H1 (cell line): ENCODE measurements around the gene MPND. TPM values are rescaled to one million over a fixed set of nuclear protein-coding genes. Genes with fewer than 3 reads are reported as not detected.

Experiments
- CTCF ChIA-PET: fragments of 300-600 bp; sonication (Branson Sonifier 250); formaldehyde crosslinking; loops from one replicate; lab custom pipeline; 2021; ENCODE audit not compliant: partially characterized antibody; lab: Charles Lee
- POLR2A ChIA-PET: fragments of 300-600 bp; sonication (Branson Sonifier 250); formaldehyde crosslinking; loops from one replicate; lab custom pipeline; 2021; ENCODE audit warnings: inconsistent platforms; ENCODE audit not compliant: partially characterized antibody; lab: Charles Lee
- DNase-seq, 2 experiments: peaks; one replicate each; pipeline versions ENCODE4 v3.0.0 to v3.0.0-alpha.2; 2010 to 2022; ENCODE audit warnings: low spot score in 2 of 2, low read depth in 1 of 2, mixed read lengths in 1 of 2
- FAIRE-seq: peaks from 2 replicates; lab custom pipeline; 2011; peaks lifted over from hg19 to GRCh38; lab: Jason Lieb, UNC
- H2AFZ ChIP-seq: 2 replicates; pipeline ENCODE4 v1.8.1; 2012; ENCODE audit warnings: low read length, inconsistent platforms
- H2AK5ac ChIP-seq: 2 replicates; pipeline ENCODE4 v1.6.1; 2013; ENCODE audit warnings: low read depth, low read length
- H2BK120ac ChIP-seq: replicated peaks from 2 replicates; pipeline ENCODE3; 2013; ENCODE audit warnings: low read depth, low read length, inconsistent platforms
- H2BK12ac ChIP-seq: 2 replicates; pipeline ENCODE4 v1.6.1; 2013; ENCODE audit warnings: low read depth, low read length
- H2BK15ac ChIP-seq: 2 replicates; pipeline ENCODE4 v1.6.1; 2013; ENCODE audit warnings: low read length
- H2BK20ac ChIP-seq: 2 replicates; pipeline ENCODE4 v1.6.1; 2013; ENCODE audit warnings: low read length
- H2BK5ac ChIP-seq: 2 replicates; pipeline ENCODE4 v1.6.1; 2013; ENCODE audit warnings: low read depth, low read length
- H3K14ac ChIP-seq: 2 replicates; pipeline ENCODE4 v1.6.1; 2013; ENCODE audit warnings: inconsistent platforms; ENCODE audit not compliant: insufficient read length
- H3K18ac ChIP-seq: 2 replicates; pipeline ENCODE4 v1.6.1; 2013; ENCODE audit warnings: low read length; ENCODE audit errors: extremely low read depth
- H3K23ac ChIP-seq: 2 replicates; pipeline ENCODE4 v1.6.1; 2013; ENCODE audit warnings: inconsistent platforms; ENCODE audit not compliant: insufficient read length
- H3K23me2 ChIP-seq: 2 replicates; pipeline ENCODE4 v1.6.1; 2013; ENCODE audit warnings: low read depth, low read length
- H3K27ac ChIP-seq: 2 replicates; pipeline ENCODE4 v1.6.1; 2011; ENCODE audit warnings: low read depth, low read length, inconsistent platforms
- H3K27me3 ChIP-seq, 4 experiments: replicated peaks in 1 of 4; 1 replicate in 1 of 4; 2 replicates in 3 of 4; pipeline versions ENCODE4 v1.6.1 to v1.8.1; 2011 to 2013; ENCODE audit warnings: low read length in 3 of 4, mild to moderate bottlenecking in 3 of 4, inconsistent platforms in 2 of 4, mixed read lengths in 2 of 4, moderate library complexity in 1 of 4; ENCODE audit not compliant: control insufficient read depth in 3 of 4, insufficient read depth in 3 of 4; ENCODE audit errors: extremely low read depth in 1 of 4
- H3K36me3 ChIP-seq, 4 experiments: 2 replicates each; pipeline versions ENCODE4 v1.6.1 to v1.8.1; 2011 to 2013; ENCODE audit warnings: mild to moderate bottlenecking in 4 of 4, low read length in 3 of 4, moderate library complexity in 2 of 4, control low read depth in 1 of 4, inconsistent platforms in 1 of 4; ENCODE audit not compliant: insufficient read depth in 4 of 4, control insufficient read depth in 2 of 4
- H3K4ac ChIP-seq: replicated peaks from 2 replicates; pipeline ENCODE3; 2013; ENCODE audit warnings: low read length, low read depth, mixed read lengths, inconsistent platforms; ENCODE audit not compliant: insufficient read length
- H3K4me1 ChIP-seq, 4 experiments: replicated peaks in 1 of 4; 1 replicate in 1 of 4; 2 replicates in 3 of 4; pipeline versions ENCODE4 v1.6.1 to v1.8.1; 2011 to 2013; ENCODE audit warnings: low read length in 3 of 4, inconsistent platforms in 2 of 4, mixed read lengths in 1 of 4; ENCODE audit not compliant: insufficient read depth in 4 of 4, control insufficient read depth in 3 of 4
- H3K4me2 ChIP-seq, 2 experiments: 2 replicates each; pipeline versions ENCODE4 v1.6.1 to v1.8.1; 2011 to 2013; ENCODE audit warnings: low read depth in 2 of 2, low read length in 2 of 2, control low read depth in 1 of 2, inconsistent platforms in 1 of 2, mild to moderate bottlenecking in 1 of 2; ENCODE audit not compliant: insufficient read depth in 1 of 2
- H3K4me3 ChIP-seq, 4 experiments: fragments of 200-600, 300-600 bp in 1 of 4; sonication (generic), shearing (Covaris generic), sonication (Bioruptor Twin) in 1 of 4; 2 replicates each; pipeline versions ENCODE4 v1.5.1 to v1.8.1; 2011 to 2016; ENCODE audit warnings: low read length in 4 of 4, low read depth in 3 of 4, control low read depth in 2 of 4, inconsistent platforms in 2 of 4, mild to moderate bottlenecking in 2 of 4, mixed read lengths in 1 of 4, moderate library complexity in 1 of 4; ENCODE audit not compliant: insufficient read depth in 2 of 4; ENCODE audit errors: extremely low read depth in 1 of 4
- H3K56ac ChIP-seq: replicated peaks from 2 replicates; pipeline ENCODE3; 2013; ENCODE audit warnings: low read depth, mild to moderate bottlenecking, mixed read lengths, low read length, inconsistent platforms; ENCODE audit not compliant: insufficient read length
- H3K79me1 ChIP-seq: 2 replicates; pipeline ENCODE4 v1.6.1; 2013; ENCODE audit warnings: low read depth, low read length, control low read depth
- H3K79me2 ChIP-seq, 2 experiments: 2 replicates each; pipeline versions ENCODE4 v1.6.1 to v1.8.1; 2012 to 2013; ENCODE audit warnings: low read length in 2 of 2, mild to moderate bottlenecking in 2 of 2, inconsistent platforms in 1 of 2; ENCODE audit not compliant: insufficient read depth in 2 of 2, control insufficient read depth in 1 of 2
- H3K9ac ChIP-seq, 4 experiments: replicated peaks in 1 of 4; 1 replicate in 1 of 4; 2 replicates in 3 of 4; pipeline versions ENCODE4 v1.6.1 to v1.8.1; 2011 to 2013; ENCODE audit warnings: low read depth in 3 of 4, low read length in 3 of 4, control low read depth in 2 of 4, mild to moderate bottlenecking in 2 of 4, moderate library complexity in 2 of 4, inconsistent platforms in 1 of 4; ENCODE audit errors: extremely low read depth in 1 of 4
- H3K9me3 ChIP-seq, 2 experiments: 2 replicates each; pipeline versions ENCODE4 v1.6.1 to v1.8.1; 2012 to 2013; ENCODE audit warnings: mild to moderate bottlenecking in 2 of 2, moderate library complexity in 2 of 2, control low read depth in 1 of 2, inconsistent platforms in 1 of 2, low read depth in 1 of 2, low read length in 1 of 2, mixed read lengths in 1 of 2; ENCODE audit not compliant: insufficient read depth in 2 of 2
- H4K20me1 ChIP-seq, 2 experiments: replicated peaks in 1 of 2; 2 replicates each; pipeline versions ENCODE3 to v1.8.1; 2011 to 2013; ENCODE audit warnings: inconsistent platforms in 2 of 2, low read length in 2 of 2, mild to moderate bottlenecking in 1 of 2; ENCODE audit not compliant: insufficient read depth in 2 of 2, control insufficient read depth in 1 of 2
- H4K5ac ChIP-seq: 2 replicates; pipeline ENCODE4 v1.6.1; 2013; ENCODE audit warnings: low read length, low read depth, mixed read lengths, inconsistent platforms; ENCODE audit not compliant: insufficient read length
- H4K8ac ChIP-seq: 2 replicates; pipeline ENCODE4 v1.8.0; 2013; ENCODE audit warnings: mild to moderate bottlenecking, moderate library complexity, low read length, inconsistent platforms; ENCODE audit not compliant: insufficient read depth; ENCODE audit errors: extremely low read depth
- H4K91ac ChIP-seq: replicated peaks from 2 replicates; pipeline ENCODE3; 2013; ENCODE audit warnings: low read length, mixed read lengths, inconsistent platforms; ENCODE audit not compliant: insufficient read length
- CBX5 ChIP-seq: fragments of 300-800, 300-1000 bp; sonication (generic); IDR thresholded peaks from 2 replicates; pipeline ENCODE4 v1.7.1; 2016; ENCODE audit warnings: antibody characterized with exemption, low read length, low read depth
- CHD1 ChIP-seq: IDR thresholded peaks from 2 replicates; pipeline ENCODE4 v1.6.1; 2012; ENCODE audit warnings: low read depth, low read length, improper control_type of control experiment
- EZH2 ChIP-seq: fragments of 200-600 bp; sonication (generic); IDR thresholded peaks from 2 replicates; pipeline ENCODE4 v1.7.1; 2012; ENCODE audit warnings: low read depth, mild to moderate bottlenecking, moderate library complexity, low read length, inconsistent platforms; ENCODE audit not compliant: severe bottlenecking
- GABPA ChIP-seq: IDR thresholded peaks from 2 replicates; pipeline ENCODE4 v1.6.1; 2011; ENCODE audit warnings: mild to moderate bottlenecking, low read length, moderate library complexity, borderline replicate concordance; ENCODE audit not compliant: insufficient read depth
- GTF2F1 ChIP-seq: IDR thresholded peaks from 2 replicates; pipeline ENCODE4 v1.6.1; 2012; ENCODE audit warnings: low read depth, low read length, improper control_type of control experiment, borderline replicate concordance
- HDAC6 ChIP-seq: IDR thresholded peaks from one replicate; pipeline ENCODE4 v1.7.1; 2012; ENCODE audit warnings: low read depth, mild to moderate bottlenecking, inconsistent platforms, low read length, moderate library complexity
- JUND ChIP-seq: IDR thresholded peaks from 2 replicates; pipeline ENCODE4 v1.6.1; 2011; ENCODE audit warnings: mild to moderate bottlenecking, improper control_type of control experiment, low read length
- KDM4A ChIP-seq: IDR thresholded peaks from one replicate; pipeline ENCODE4 v1.7.1; 2012; ENCODE audit warnings: low read depth, mild to moderate bottlenecking, moderate library complexity, low read length, inconsistent platforms; ENCODE audit not compliant: severe bottlenecking
- NRF1 ChIP-seq: IDR thresholded peaks from 2 replicates; pipeline ENCODE4 v1.6.1; 2011; ENCODE audit warnings: mild to moderate bottlenecking, low read depth, low read length, improper control_type of control experiment
- POU5F1 ChIP-seq: IDR thresholded peaks from 2 replicates; pipeline ENCODE4 v1.6.1; 2011; ENCODE audit warnings: low read depth, mild to moderate bottlenecking, low read length, moderate library complexity
- RNF2 ChIP-seq: fragments of 200-900, 300-1000 bp; sonication (generic); IDR thresholded peaks from 2 replicates; pipeline ENCODE4 v1.7.1; 2016; ENCODE audit warnings: borderline replicate concordance, low read depth, mild to moderate bottlenecking, antibody characterized with exemption, low read length; ENCODE audit not compliant: poor library complexity, severe bottlenecking; ENCODE audit errors: missing control alignments
- SIRT6 ChIP-seq: IDR thresholded peaks from one replicate; pipeline ENCODE4 v1.7.1; 2012; ENCODE audit warnings: low read length, inconsistent platforms
- SP4 ChIP-seq: IDR thresholded peaks from 2 replicates; pipeline ENCODE4 v1.6.1; 2012; ENCODE audit warnings: low read length, inconsistent platforms
- TAF7 ChIP-seq: optimal IDR thresholded peaks from 2 replicates; pipeline ENCODE3; 2011; ENCODE audit warnings: low read depth, mild to moderate bottlenecking, inconsistent platforms, low read length, moderate library complexity, borderline replicate concordance
- WGBS, 2 experiments: shearing (Covaris generic) in 1 of 2; methylation state at CpG; one replicate each; pipeline versions ENCODE4 v1.1.6 to v1.1.7; 2013 to 2015; ENCODE audit warnings: low lambda C conversion rate in 2 of 2, mixed read lengths in 2 of 2, inconsistent platforms in 1 of 2, low coverage in 1 of 2, missing lambda C conversion rate in 1 of 2; ENCODE audit not compliant: insufficient replicate concordance in 2 of 2, insufficient coverage in 1 of 2, insufficient read length in 1 of 2; ENCODE audit errors: extremely low coverage in 1 of 2, missing lambda C conversion rate in 1 of 2; 5-methylcytosine and 5-hydroxymethylcytosine counted together
- polyA plus RNA-seq, 7 experiments: library from polyadenylated mRNA; depleted of rRNA in 3 of 7; stranded (reverse) in 5 of 7; unstranded in 2 of 7; fragments of >200 nt in 5 of 7; fragments of 200-250 nt in 2 of 7; gene quantifications; 1 replicate in 5 of 7; 2 replicates in 1 of 7; 4 replicates in 1 of 7; pipeline versions ENCODE4 v1.2.1 to v1.2.3, GENCODE V29; 2011 to 2013; ENCODE audit warnings: missing spikeins in 2 of 7, mixed read lengths in 2 of 7
- total RNA-seq: library from RNA; stranded (reverse); fragmentation: NEBNext Ultra II Directional; extraction: Animal tissue kit (Norgen Biotek cat#: 25700); gene quantifications from 2 replicates; pipeline ENCODE4 v1.2.1, GENCODE V29; 2021

MPND gene
- total and polyA plus RNA-seq, 2 of the 8 experiments (the other 6 are each of a cell fraction or from before 2014, with no cell fraction given) = 22.9 to 27.7 TPM

DNA sequence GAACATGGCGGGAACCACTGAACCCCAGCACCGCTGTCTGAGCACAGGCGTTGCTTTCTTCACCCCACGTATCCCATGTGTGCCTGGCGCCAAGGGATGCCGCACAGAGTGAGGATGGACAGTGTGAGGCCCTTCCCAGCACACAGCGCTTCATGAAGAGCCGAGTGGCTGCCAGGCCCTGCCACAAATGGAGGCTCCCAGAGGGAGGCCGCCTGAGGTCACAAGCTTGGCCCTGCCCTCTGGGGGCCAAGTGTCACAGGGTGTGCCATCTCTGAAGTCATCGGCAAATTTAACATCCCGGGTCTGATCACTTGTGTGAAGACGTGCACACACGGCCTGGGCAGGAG, 24.4 kb downstream of the MPND start:
- Histone ChIP-seq H3K9ac (no peak overlapping the region), H2BK5ac (peak overlapping the region; percentile 49; the same call in 1 of the 2 replicates), H3K23me2 (no peaks in the 10 kb centered on the region), H3K9me3 (no peaks in the 10 kb centered on the region), H3K4me2 (no peak overlapping the region), H2BK120ac (no peak overlapping the region), H3K4me1 (peaks cover 0 to 14% (median 9%) of the 10 kb centered on the region in 4 experiments; a peak in 5 of 7 replicates), H3K36me3 (peaks cover 6 to 16% (median 7%) of the 10 kb centered on the region in 4 experiments; a peak in 5 of 8 replicates), H2BK15ac (0 out of 2 replicates have a peak overlapping the region, but pooled peaks have one; percentile 61), H2AK5ac (no peak overlapping the region), H4K20me1 (peaks cover 25 to 45% of the 10 kb centered on the region in 2 experiments), H3K23ac (no peak overlapping the region), H3K4me3 (no peak overlapping the region), H3K27me3 (no peaks in the 10 kb centered on the region), H3K18ac (no peak overlapping the region), H3K56ac (no peak overlapping the region), H4K8ac (no peak overlapping the region), H3K79me1 (peaks cover 30% of the 10 kb centered on the region), H2AFZ (no peak overlapping the region), H3K14ac (no peak overlapping the region), H3K27ac (no peak overlapping the region), H2BK12ac (0 out of 2 replicates have a peak overlapping the region, but pooled peaks have one; percentile 1), H4K5ac (no peak overlapping the region), H3K79me2 (peaks cover 0 to 8% of the 10 kb centered on the region in 2 experiments; a peak in 1 of 4 replicates), H2BK20ac (no peak overlapping the region), H3K4ac (no peak overlapping the region), H4K91ac (peak overlapping the region; percentile 17)
- WGBS, 2 experiments = 90% methylated on average over 12 of the region's 13 CpGs; no CpG with 5 or more reads in 1 of the 2 experiments
- FAIRE-seq (no peak), DNase-seq (peak in 1 of 2 experiments; percentile 38)
- ChIA-PET POLR2A (interaction anchor here (1.2 to 13.0 kb wide), 3 partner anchors 23 to 82 kb away, joined by 3 to 72 read pairs (median 3); partner anchors contain the start of gene MPND), CTCF (interaction anchor here (0.9 to 2.9 kb wide), 4 partner anchors 8 to 232 kb away, joined by 3 to 18 read pairs (median 6); no protein-coding TSS in a partner anchor)
- TF ChIP-seq CBX5 (no peak), KDM4A (no peak), HDAC6 (no peak), RNF2 (no peak), NRF1 (no peak), SIRT6 (no peak), POU5F1 (no peak), SP4 (no peak), GTF2F1 (no peak), GABPA (no peak), EZH2 (no peak), JUND (no peak), TAF7 (no peak), CHD1 (no peak)
